Measurements from ENCODE around the gene SRSF10.

The SRSF10 gene

GRCh38 chr1:23930270-23930669 lies 49.9 kb downstream of the SRSF10 start:
- TF ChIP-seq CTCF (IDR thresholded peaks at IDR 0.05), result no peak

GRCh38 chr1:23928789-23929188 lies 51.3 kb downstream of the SRSF10 start:
- no peak for TF ChIP-seq CTCF (IDR thresholded peaks at IDR 0.05)

GRCh38 chr1:23927097-23927496 lies 53.0 kb downstream of the SRSF10 start:
- no peak for TF ChIP-seq CTCF (IDR thresholded peaks at IDR 0.05)

- TF ChIP-seq CTCF (IDR thresholded peaks at IDR 0.05), result no peak
These were observed 54.8 kb downstream of the SRSF10 start for GRCh38 chr1:23925279-23925678.

GRCh38 chr1:23924601-23925000 lies 55.5 kb downstream of the SRSF10 start:
- no peak for TF ChIP-seq CTCF (IDR thresholded peaks at IDR 0.05)

- TF ChIP-seq CTCF (IDR thresholded peaks at IDR 0.05), result no peak
These were observed 56.3 kb downstream of the SRSF10 start for GRCh38 chr1:23923592-23924499.

- TF ChIP-seq CTCF (IDR thresholded peaks at IDR 0.05), result no peak
These were observed 57.7 kb downstream of the SRSF10 start for GRCh38 chr1:23922321-23922943.

Data from LNCAP (cell line).